CD4-positive, alpha-beta T cell treated with Interleukin-17A for 1 hour (primary cell): ENCODE data around the gene WSCD2.

Experiments used
- DNase-seq: peaks from one replicate; pipeline ENCODE4 v3.0.0-alpha.2; 2020

Gene WSCD2

GRCh38 chr12:108128221-108129016 is 669 bp upstream of the WSCD2 start:
- no peak for DNase-seq

- DNase-seq: no peak
Measured at GRCh38 chr12:108131035-108131434, 1.9 kb downstream of the WSCD2 start.

GRCh38 chr12:108131657-108132126 is 2.6 kb downstream of the WSCD2 start:
- no peak for DNase-seq

- DNase-seq: no peak
Measured at GRCh38 chr12:108133482-108133881, 4.4 kb downstream of the WSCD2 start.

GRCh38 chr12:108134744-108135143 is 5.7 kb downstream of the WSCD2 start:
- no peak for DNase-seq

GRCh38 chr12:108135627-108136026 is 6.5 kb downstream of the WSCD2 start:
- DNase-seq: no peak

- no peak for DNase-seq
Measured at GRCh38 chr12:108136697-108137096, 7.6 kb downstream of the WSCD2 start.

- no peak for DNase-seq
Measured at GRCh38 chr12:108139454-108139853, 10.4 kb downstream of the WSCD2 start.

GRCh38 chr12:108140501-108140900 is 11.4 kb downstream of the WSCD2 start:
- DNase-seq: no peak

- DNase-seq: no peak
Measured at GRCh38 chr12:108141600-108142130, 12.6 kb downstream of the WSCD2 start.

- no peak for DNase-seq
Measured at GRCh38 chr12:108143144-108143543, 14.1 kb downstream of the WSCD2 start.

- no peak for DNase-seq
Measured at GRCh38 chr12:108144080-108144479, 15.0 kb downstream of the WSCD2 start.

GRCh38 chr12:108145011-108145410 is 15.9 kb downstream of the WSCD2 start:
- DNase-seq: no peak

- DNase-seq: no peak
Measured at GRCh38 chr12:108146035-108146893, 17.2 kb downstream of the WSCD2 start.

- no peak for DNase-seq
Measured at GRCh38 chr12:108147279-108147678, 18.2 kb downstream of the WSCD2 start.

- DNase-seq: no peak
Measured at GRCh38 chr12:108148521-108149074, 19.5 kb downstream of the WSCD2 start.

- DNase-seq: no peak
Measured at GRCh38 chr12:108150436-108150835, 21.3 kb downstream of the WSCD2 start.

GRCh38 chr12:108151533-108152169 is 22.6 kb downstream of the WSCD2 start:
- no peak for DNase-seq

- no peak for DNase-seq
Measured at GRCh38 chr12:108152170-108152538, 23.1 kb downstream of the WSCD2 start.

GRCh38 chr12:108156717-108157116 is 27.6 kb downstream of the WSCD2 start:
- DNase-seq: no peak

- no peak for DNase-seq
Measured at GRCh38 chr12:108157870-108158459, 28.9 kb downstream of the WSCD2 start.

- no peak for DNase-seq
Measured at GRCh38 chr12:108162207-108162606, 33.1 kb downstream of the WSCD2 start.
